ENCODE measurements around the gene TOPORS.
A peak's percentile ranks its signal among the peaks of the same experiment; 100 is the strongest.

Gene TOPORS

DNA sequence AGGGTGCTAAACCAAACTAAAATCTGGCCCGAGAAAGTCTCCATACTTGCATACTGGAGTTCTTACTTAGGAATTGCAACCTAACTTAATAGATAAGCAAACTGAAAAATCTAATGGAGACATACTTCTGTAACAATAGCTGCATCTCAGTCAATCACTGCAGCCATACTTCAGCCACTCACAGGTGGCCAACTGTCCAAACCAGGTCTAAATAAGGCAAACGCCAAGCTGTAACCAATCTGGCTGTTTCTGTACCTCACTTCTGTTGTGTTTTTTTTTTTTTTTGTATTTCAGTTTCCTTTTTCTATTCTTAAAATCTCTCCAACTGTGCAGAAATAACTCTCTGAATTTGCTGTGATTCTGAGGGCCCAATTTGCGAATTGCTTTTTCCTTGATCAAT lies 24.9 kb upstream of the TOPORS start:
- TF ChIP-seq, protein P1, sequence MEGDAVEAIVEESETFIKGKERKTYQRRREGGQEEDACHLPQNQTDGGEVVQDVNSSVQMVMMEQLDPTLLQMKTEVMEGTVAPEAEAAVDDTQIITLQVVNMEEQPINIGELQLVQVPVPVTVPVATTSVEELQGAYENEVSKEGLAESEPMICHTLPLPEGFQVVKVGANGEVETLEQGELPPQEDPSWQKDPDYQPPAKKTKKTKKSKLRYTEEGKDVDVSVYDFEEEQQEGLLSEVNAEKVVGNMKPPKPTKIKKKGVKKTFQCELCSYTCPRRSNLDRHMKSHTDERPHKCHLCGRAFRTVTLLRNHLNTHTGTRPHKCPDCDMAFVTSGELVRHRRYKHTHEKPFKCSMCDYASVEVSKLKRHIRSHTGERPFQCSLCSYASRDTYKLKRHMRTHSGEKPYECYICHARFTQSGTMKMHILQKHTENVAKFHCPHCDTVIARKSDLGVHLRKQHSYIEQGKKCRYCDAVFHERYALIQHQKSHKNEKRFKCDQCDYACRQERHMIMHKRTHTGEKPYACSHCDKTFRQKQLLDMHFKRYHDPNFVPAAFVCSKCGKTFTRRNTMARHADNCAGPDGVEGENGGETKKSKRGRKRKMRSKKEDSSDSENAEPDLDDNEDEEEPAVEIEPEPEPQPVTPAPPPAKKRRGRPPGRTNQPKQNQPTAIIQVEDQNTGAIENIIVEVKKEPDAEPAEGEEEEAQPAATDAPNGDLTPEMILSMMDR (IDR thresholded peaks at IDR 0.05; ENCODE audit: insufficient read depth, low read depth, low read length, missing control alignments) = no peak
- DNase-seq (ENCODE audit: low read depth) = no peak
- H3K4me3 ChIP-seq (ENCODE audit: low read length) = no peak overlapping the region

DNA sequence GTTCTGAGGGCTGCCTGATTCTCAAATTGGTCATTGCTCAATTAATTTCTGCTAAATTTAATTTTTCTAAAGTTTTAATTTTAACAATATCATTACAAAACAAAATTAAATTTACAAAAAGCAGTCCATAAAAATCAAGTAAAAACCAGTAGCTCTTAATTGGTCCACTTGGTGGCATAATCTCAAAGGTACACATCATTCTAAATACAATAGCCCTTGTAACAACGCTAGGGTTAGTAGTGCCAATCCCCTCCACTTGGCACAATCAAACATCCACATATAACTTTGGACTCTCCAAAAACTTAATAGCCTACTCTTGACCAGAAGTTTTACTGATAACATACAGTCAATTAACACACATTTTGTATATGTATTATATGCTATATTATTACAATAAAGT lies 22.5 kb upstream of the TOPORS start:
- no peak for DNase-seq (ENCODE audit: low read depth)
- TF ChIP-seq, protein P1 (IDR thresholded peaks at IDR 0.05; ENCODE audit: insufficient read depth, low read depth, low read length, missing control alignments) = no peak
- H3K4me3 ChIP-seq (ENCODE audit: low read length) = no peak overlapping the region

DNA sequence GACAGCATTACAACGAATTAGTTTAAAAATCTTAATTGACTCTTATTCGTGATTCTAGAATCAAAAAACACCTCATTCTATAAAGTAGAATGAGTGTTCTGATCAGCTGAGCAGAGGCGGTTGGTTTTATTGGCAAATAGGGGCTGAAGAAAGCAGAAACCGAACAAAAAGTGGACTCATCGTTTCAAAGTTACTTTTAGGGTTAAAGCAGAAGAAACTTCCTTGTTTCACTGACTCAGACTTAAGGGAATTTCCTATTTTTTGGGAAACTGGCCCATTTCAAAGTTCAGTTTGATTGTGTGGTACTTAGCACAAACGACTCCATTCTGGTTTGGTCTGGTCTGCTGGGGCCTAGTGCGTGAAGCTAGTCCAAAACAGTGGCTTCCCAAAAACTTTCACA lies 21.4 kb upstream of the TOPORS start:
- TF ChIP-seq, protein P1 (IDR thresholded peaks at IDR 0.05; ENCODE audit: insufficient read depth, low read depth, low read length, missing control alignments) = no peak
- no peak overlapping the region for H3K4me3 ChIP-seq (ENCODE audit: low read length)
- no peak for DNase-seq (ENCODE audit: low read depth)

DNA sequence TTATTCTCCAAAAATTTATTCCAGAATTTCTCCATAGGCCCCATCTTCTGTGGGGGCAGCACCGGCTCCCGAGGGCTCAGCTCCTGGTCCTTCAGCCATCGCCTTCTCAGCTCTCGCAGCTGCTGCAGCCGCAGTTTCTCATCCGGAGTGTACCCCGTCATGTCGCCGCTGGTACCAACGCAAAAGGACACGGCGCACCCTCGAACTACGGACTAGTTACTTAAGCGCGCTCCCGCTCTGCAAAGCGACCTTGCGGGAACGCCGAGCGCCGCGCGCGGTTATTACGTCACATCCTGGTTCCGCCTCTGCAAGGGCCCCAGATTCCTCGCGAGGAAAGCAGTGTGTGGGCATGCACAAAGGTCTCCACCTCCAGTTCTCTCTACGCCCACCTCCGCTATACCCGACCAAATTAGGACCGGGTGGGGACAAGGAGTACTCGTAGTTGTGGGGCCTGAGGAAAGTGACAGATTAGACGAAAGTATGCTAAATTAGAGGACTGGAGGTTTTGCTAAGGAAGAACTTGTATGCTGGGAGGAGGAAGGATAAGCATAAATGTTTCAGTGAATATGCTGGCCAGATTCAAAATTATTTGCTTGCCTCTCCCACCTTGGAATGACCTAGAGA lies 20.6 kb upstream of the TOPORS start, which contains the start of gene NDUFB6:
NDUFB6 (minus strand) TSS at position 260 of the 624 bp plus-strand sequence; CDS start at position 161, 99 bp downstream.
- TF ChIP-seq, protein P1 (IDR thresholded peaks at IDR 0.05; ENCODE audit: insufficient read depth, low read depth, low read length, missing control alignments) = no peak
- H3K4me3 ChIP-seq (ENCODE audit: low read length) = peak within 1 kb of the TSS; percentile 90
- peak; percentile 96 for DNase-seq (ENCODE audit: low read depth)

DNA sequence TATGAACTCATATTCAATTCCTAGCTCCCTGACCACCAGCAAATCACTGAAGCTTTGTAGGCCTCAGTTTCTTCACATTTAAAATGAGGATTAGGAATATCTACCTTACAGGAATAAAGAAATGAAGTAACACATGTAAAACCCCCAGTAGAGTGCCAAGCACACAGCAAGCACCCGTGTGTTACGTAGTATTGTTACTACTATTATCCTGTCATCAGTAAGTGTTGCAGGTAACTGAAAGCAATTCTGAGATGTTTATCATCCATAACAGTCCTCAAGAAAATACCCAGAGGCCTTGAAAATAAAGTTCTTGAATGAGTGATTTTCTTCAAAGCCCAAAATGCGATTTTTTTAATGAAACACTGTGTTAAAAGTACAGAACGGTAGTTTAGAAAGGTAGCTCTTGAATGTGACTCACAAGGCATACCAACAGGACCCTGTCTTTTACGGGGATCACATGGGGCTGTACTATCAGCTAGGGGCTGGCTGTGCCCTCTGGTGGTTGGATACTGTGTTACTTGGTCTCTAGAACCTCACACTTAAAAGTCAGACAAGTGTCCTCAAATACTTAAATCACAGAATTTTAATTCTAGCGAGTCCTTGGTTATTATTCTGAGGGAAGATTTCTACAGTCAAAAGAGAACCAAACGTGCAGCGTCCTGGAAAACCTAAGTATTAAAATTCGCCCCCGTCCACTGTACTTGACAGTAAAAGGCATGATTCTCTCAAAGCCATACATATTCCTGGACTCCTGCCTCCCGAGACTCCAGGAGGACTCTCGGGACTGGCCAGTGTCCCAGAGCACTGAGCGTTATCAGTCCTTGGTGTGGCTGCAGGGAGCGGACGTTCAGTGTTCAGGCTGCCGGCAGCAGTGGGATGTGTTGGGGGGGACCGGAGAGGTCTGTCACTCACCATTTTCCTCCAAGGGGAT lies 19.8 kb upstream of the TOPORS start:
- TF ChIP-seq, protein P1 (IDR thresholded peaks at IDR 0.05; ENCODE audit: insufficient read depth, low read depth, low read length, missing control alignments) = peak; percentile 86
- peak overlapping the region; percentile 90 for H3K4me3 ChIP-seq (ENCODE audit: low read length)
- DNase-seq (ENCODE audit: low read depth) = peak; percentile 91

DNA sequence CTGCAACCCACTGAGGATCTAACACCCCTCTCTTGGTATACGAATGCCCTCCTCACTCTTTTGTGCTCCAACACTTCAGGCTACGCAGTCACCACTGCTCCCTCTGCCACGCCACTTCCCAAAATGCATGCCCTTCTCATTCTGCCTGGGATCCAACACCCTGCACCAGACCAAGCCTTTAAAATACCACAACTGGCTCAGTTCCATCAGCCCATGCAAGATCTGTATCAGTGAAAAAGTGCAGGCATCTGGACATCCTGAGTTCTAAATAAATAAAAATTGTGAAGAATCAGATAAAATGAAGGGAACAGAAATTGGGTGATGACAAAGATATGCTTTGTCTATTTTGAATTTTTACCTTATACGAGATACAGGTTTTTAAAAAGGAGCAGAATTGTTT lies 17.9 kb upstream of the TOPORS start:
- TF ChIP-seq, protein P1 (IDR thresholded peaks at IDR 0.05; ENCODE audit: insufficient read depth, low read depth, low read length, missing control alignments) = no peak
- no peak for DNase-seq (ENCODE audit: low read depth)
- H3K4me3 ChIP-seq (ENCODE audit: low read length) = no peak overlapping the region

Data from epithelial cell of esophagus (primary cell).